Measurements from ENCODE around the gene CDK5RAP2. TPM values are rescaled to one million over a fixed set of nuclear protein-coding genes. Genes with fewer than 3 reads are reported as not detected.

CDK5RAP2 gene
- total RNA-seq, 1 experiment from 2014 or later, result 56.4 TPM

DNA sequence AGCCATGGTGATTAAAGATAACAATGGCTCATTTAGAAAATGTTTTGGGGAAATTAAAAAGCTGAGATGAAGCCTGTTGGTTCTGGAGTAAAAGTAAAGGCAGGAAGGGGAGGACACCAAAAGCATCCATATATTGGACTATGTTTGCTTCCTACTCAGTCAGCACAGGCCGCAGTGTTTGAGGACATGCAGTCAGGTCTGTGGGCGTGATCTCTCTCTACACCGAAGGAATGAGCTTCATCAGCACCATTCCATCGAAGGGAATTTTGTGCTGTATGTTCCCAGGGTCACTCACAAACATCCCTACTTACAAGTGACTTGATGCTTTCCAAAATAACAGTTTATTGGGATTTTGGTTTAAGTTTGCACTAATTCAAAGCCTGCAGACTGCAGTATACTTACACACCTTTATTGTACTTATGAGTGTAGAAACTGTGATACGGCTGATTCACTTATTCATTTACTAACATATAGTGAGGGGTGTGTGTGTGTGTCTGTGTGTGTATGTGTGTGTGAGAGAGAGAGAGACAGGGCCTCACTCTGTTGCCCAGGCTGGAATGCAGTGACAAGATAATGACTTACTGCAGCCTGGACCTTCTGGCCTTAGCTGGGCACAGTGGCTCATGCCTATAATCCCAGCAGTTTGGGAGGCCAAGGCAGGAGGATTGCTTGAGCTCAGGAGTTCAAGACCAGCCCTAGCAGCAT is 13.4 kb upstream of the CDK5RAP2 start:
- H3K9me3 Mint-ChIP-seq, result no peaks in the 10 kb centered on the region
- Histone ChIP-seq H4K20me1 (ENCODE audit: control insufficient read depth, insufficient read depth, insufficient read length) (no peaks in the 10 kb centered on the region), H3K4me2 (ENCODE audit: insufficient read depth, insufficient read length, low read length) (no peak overlapping the region), H3K23ac (ENCODE audit: insufficient read length, low read depth, low read length) (no peak overlapping the region), H3K14ac (ENCODE audit: insufficient read depth, low read length) (no peak overlapping the region), H3K79me2 (ENCODE audit: insufficient read depth, low read length) (no peaks in the 10 kb centered on the region), H3K79me1 (ENCODE audit: insufficient read depth, low read depth, low read length, poor library complexity, severe bottlenecking) (no peaks in the 10 kb centered on the region), H3K9ac (ENCODE audit: extremely low read depth, insufficient read length, low read length) (no peak overlapping the region), H4K8ac (replicated peaks; ENCODE audit: insufficient read length, low read depth, low read length) (no peak overlapping the region), H2BK120ac (ENCODE audit: low read depth, low read length, poor library complexity, severe bottlenecking) (no peak overlapping the region), H2BK20ac (ENCODE audit: low read depth, low read length, poor library complexity, severe bottlenecking) (no peak overlapping the region), H2BK12ac (ENCODE audit: insufficient read length, low read depth, low read length) (no peak overlapping the region), H3K4ac (ENCODE audit: low read depth, low read length) (no peak overlapping the region), H2AFZ (ENCODE audit: low read length) (no peak overlapping the region), H2AK5ac (ENCODE audit: insufficient read length, low read length) (no peak overlapping the region), H3K4me1 (ENCODE audit: insufficient read depth, low read length) (no peaks in the 10 kb centered on the region), H3T11ph (ENCODE audit: low read length) (no peak overlapping the region), H4K5ac (ENCODE audit: insufficient read length, low read depth, low read length) (no peak overlapping the region), H2BK5ac (ENCODE audit: insufficient read length, low read length) (no peak overlapping the region), H4K91ac (ENCODE audit: insufficient read length, low read depth, low read length) (no peak overlapping the region), H3K9me3 (ENCODE audit: control insufficient read depth, low read depth, low read length) (no peaks in the 10 kb centered on the region), H3K56ac (ENCODE audit: insufficient read length, low read depth, low read length) (no peak overlapping the region), H3K27ac (ENCODE audit: insufficient read length, low read depth, low read length) (no peak overlapping the region), H3K27me3 (ENCODE audit: insufficient read depth, low read length) (no peaks in the 10 kb centered on the region), H3K23me2 (ENCODE audit: insufficient read length, low read depth, low read length, poor library complexity, severe bottlenecking) (no peaks in the 10 kb centered on the region), H3K18ac (ENCODE audit: insufficient read length, low read depth, low read length) (no peak overlapping the region), H2BK15ac (ENCODE audit: low read depth, low read length) (no peak overlapping the region)
- H3K4me3 Mint-ChIP-seq, result no peak overlapping the region
- H3K36me3 Mint-ChIP-seq (ENCODE audit: insufficient read depth in 1 of 3, low read depth in 3 of 3), result no peaks in the 10 kb centered on the region
- no peaks in the 10 kb centered on the region for H3K4me1 Mint-ChIP-seq
- DNase-seq, result no peak
- no CpG with 5 or more reads among the region's 5 CpGs for WGBS (ENCODE audit: extremely low coverage, insufficient read length, low lambda C conversion rate)
- H3K27ac Mint-ChIP-seq, result no peak overlapping the region
- H3K27me3 Mint-ChIP-seq (ENCODE audit: low read depth), result no peaks in the 10 kb centered on the region; the same call in 1 of the 2 replicates
- TF ChIP-seq, protein P1, sequence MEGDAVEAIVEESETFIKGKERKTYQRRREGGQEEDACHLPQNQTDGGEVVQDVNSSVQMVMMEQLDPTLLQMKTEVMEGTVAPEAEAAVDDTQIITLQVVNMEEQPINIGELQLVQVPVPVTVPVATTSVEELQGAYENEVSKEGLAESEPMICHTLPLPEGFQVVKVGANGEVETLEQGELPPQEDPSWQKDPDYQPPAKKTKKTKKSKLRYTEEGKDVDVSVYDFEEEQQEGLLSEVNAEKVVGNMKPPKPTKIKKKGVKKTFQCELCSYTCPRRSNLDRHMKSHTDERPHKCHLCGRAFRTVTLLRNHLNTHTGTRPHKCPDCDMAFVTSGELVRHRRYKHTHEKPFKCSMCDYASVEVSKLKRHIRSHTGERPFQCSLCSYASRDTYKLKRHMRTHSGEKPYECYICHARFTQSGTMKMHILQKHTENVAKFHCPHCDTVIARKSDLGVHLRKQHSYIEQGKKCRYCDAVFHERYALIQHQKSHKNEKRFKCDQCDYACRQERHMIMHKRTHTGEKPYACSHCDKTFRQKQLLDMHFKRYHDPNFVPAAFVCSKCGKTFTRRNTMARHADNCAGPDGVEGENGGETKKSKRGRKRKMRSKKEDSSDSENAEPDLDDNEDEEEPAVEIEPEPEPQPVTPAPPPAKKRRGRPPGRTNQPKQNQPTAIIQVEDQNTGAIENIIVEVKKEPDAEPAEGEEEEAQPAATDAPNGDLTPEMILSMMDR (conservative IDR thresholded peaks at IDR 0.05), result no peak

Measured in H9 (cell line).